Peyer's patch (tissue), 4 donors: ENCODE data around the gene STMN3. TPM values are rescaled to one million over a fixed set of nuclear protein-coding genes. Genes with fewer than 3 reads are reported as not detected.
"Not testable (repeated sequence)": the region's sequence is repeated elsewhere in the genome, so short reads cannot be mapped to it uniquely, and the experiment has no call there.

Experiments used
- DNase-seq, 3 donors: peaks; one replicate each; pipeline ENCODE4 v3.0.0-alpha.2; 2017 to 2019
- H3K27ac ChIP-seq, 4 donors: fragments of 200-600 bp; sonication (generic); one replicate each; pipeline ENCODE4 v1.5.1; 2016 to 2019
- H3K27me3 ChIP-seq, 2 donors: fragments of 200-600 bp; sonication (generic); one replicate each; pipeline ENCODE4 v1.5.1; 2019
- H3K36me3 ChIP-seq, 3 donors: fragments of 200-600 bp; sonication (generic); one replicate each; pipeline ENCODE4 v1.5.1; 2016 to 2019
- H3K4me1 ChIP-seq, 4 donors: fragments of 200-600 bp; sonication (generic); one replicate each; pipeline ENCODE4 v1.5.1; 2016 to 2019
- H3K4me3 ChIP-seq, 4 donors: fragments of 200-600 bp; sonication (generic); 1 replicate in 3 of 4; 2 replicates in 1 of 4; pipeline ENCODE4 v1.5.1; 2016 to 2019; ENCODE audit warnings: mild to moderate bottlenecking in 1 of 4
- H3K9me3 ChIP-seq, 4 donors: fragments of 200-600 bp; sonication (generic); one replicate each; pipeline ENCODE4 v1.5.1; 2016 to 2019; ENCODE audit warnings: mild to moderate bottlenecking in 1 of 4
- POLR2A ChIP-seq, 2 donors: fragments of 450-650 bp; IDR thresholded peaks; one replicate each; pipeline ENCODE4 v1.5.1; 2017; ENCODE audit warnings: antibody characterized with exemption in 2 of 2, mild to moderate bottlenecking in 2 of 2, moderate library complexity in 2 of 2
- total RNA-seq, 4 donors: library from RNA; depleted of rRNA; stranded (reverse); fragments of >200 nt; gene quantifications; one replicate each; pipeline ENCODE4 v1.1.0, GENCODE V29; 2016
- TF ChIP-seq, protein P1 (sequence below), 6 experiments: fragments of 450-650 bp in 4 of 6; fragments of 200-600 bp in 2 of 6; sonication (generic) in 1 of 6; IDR thresholded peaks; one replicate each; pipeline ENCODE4 v1.5.1; 2017 to 2019; ENCODE audit warnings: antibody characterized with exemption in 6 of 6, mild to moderate bottlenecking in 3 of 6, moderate library complexity in 1 of 6

Gene STMN3
- total RNA-seq, 4 donors from 2014 or later: 3.4 to 23.1 (median 5.6) TPM

GRCh38 chr20:63618291-63618980 is 34.8 kb downstream of the STMN3 start:
- H3K4me3 ChIP-seq: no peak overlapping the region
- no peak for DNase-seq
- no peaks in the 10 kb centered on the region for H3K4me1 ChIP-seq
- H3K9me3 ChIP-seq: no peaks in the 10 kb centered on the region
- peaks cover 0 to 34% (median 0%) of the 10 kb centered on the region in 3 donors for H3K36me3 ChIP-seq
- H3K27ac ChIP-seq: no peak overlapping the region
- no peak for TF ChIP-seq POLR2A (IDR thresholded peaks at IDR 0.05)
- TF ChIP-seq, protein P1, sequence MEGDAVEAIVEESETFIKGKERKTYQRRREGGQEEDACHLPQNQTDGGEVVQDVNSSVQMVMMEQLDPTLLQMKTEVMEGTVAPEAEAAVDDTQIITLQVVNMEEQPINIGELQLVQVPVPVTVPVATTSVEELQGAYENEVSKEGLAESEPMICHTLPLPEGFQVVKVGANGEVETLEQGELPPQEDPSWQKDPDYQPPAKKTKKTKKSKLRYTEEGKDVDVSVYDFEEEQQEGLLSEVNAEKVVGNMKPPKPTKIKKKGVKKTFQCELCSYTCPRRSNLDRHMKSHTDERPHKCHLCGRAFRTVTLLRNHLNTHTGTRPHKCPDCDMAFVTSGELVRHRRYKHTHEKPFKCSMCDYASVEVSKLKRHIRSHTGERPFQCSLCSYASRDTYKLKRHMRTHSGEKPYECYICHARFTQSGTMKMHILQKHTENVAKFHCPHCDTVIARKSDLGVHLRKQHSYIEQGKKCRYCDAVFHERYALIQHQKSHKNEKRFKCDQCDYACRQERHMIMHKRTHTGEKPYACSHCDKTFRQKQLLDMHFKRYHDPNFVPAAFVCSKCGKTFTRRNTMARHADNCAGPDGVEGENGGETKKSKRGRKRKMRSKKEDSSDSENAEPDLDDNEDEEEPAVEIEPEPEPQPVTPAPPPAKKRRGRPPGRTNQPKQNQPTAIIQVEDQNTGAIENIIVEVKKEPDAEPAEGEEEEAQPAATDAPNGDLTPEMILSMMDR (IDR thresholded peaks at IDR 0.05): no peak
- no peaks in the 10 kb centered on the region for H3K27me3 ChIP-seq

DNA sequence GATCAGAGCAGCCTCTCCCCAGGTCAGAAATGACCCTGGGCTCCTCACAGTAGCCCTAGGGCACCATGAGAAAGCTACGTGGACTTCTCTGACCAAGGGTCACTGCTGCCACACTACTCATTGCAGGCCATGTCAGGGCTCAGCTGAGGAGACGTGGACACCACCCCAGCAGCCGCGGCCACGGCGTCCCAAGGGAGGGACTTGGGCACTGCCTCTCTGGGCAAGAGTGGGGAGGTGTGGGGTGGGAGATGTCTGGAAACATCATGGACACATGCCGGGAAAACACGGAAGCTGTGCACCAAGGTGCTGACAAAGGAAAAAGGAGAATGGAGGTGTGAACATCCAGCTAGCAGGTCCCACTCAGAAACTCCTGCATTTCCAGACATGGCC is 35.4 kb downstream of the STMN3 start:
- no peak for DNase-seq
- H3K4me3 ChIP-seq: no peak overlapping the region
- no peaks in the 10 kb centered on the region for H3K9me3 ChIP-seq
- no peak overlapping the region for H3K27ac ChIP-seq
- no peak for TF ChIP-seq POLR2A (IDR thresholded peaks at IDR 0.05)
- TF ChIP-seq, protein P1 (IDR thresholded peaks at IDR 0.05): no peak
- no peaks in the 10 kb centered on the region for H3K27me3 ChIP-seq
- peaks cover 0 to 34% (median 0%) of the 10 kb centered on the region in 3 donors for H3K36me3 ChIP-seq
- H3K4me1 ChIP-seq: no peaks in the 10 kb centered on the region

GRCh38 chr20:63617092-63617875 is 35.9 kb downstream of the STMN3 start:
- Histone ChIP-seq H3K9me3 (no peaks in the 10 kb centered on the region), H3K36me3 (peaks cover 0 to 38% (median 0%) of the 10 kb centered on the region in 3 donors), H3K27ac (no peak overlapping the region), H3K27me3 (no peaks in the 10 kb centered on the region), H3K4me1 (no peaks in the 10 kb centered on the region), H3K4me3 (no peak overlapping the region)
- TF ChIP-seq POLR2A (IDR thresholded peaks at IDR 0.05): no peak
- TF ChIP-seq, protein P1 (IDR thresholded peaks at IDR 0.05): no peak
- DNase-seq: no peak

- not testable (repeated sequence) for H3K9me3 ChIP-seq, H3K4me3 ChIP-seq, H3K27ac ChIP-seq, H3K4me1 ChIP-seq, H3K27me3 ChIP-seq, DNase-seq
- H3K36me3 ChIP-seq: peaks cover 0 to 38% (median 0%) of the 10 kb centered on the region in 3 donors
- TF ChIP-seq, protein P1 (IDR thresholded peaks at IDR 0.05): peak; percentile 13 to 56 (median 29)
Observed at GRCh38 chr20:63613863-63614594, 39.2 kb downstream of the STMN3 start.

DNA sequence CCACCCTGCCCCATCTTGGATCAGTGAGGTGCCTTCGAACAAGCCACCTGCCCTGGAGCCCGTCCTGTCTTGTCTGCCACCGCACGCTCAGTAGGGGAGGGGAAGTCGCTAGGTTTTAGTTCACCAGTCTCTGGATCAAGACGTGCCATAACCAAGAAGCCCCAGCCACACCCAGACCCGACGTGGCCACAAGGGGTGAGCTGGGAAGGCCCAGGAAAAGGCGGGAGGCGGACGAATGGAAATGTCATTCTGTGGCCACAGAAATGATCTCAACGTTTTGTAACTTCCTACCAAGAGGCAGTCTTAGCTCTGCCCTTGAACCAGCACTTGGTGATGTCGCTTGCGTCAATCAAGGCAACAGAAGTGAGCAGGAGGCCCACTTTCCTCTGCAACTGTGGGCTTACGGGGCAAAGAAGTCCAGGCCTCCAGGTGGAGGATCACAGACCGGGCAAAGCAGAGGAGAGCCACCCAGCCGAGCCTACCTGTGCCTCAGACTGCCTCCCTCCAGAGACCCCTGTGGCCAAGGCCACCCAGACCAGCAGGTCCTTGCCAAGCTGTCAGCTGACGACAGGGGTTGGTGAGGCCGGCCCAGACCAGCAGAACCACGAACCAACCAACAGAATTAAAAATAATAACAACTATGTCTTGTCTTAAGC is 40.8 kb downstream of the STMN3 start:
- no peaks in the 10 kb centered on the region for H3K4me1 ChIP-seq
- peaks cover 0 to 22% (median 0%) of the 10 kb centered on the region in 3 donors for H3K36me3 ChIP-seq
- H3K4me3 ChIP-seq: no peak overlapping the region
- no peak for DNase-seq
- no peak for TF ChIP-seq POLR2A (IDR thresholded peaks at IDR 0.05)
- TF ChIP-seq, protein P1 (IDR thresholded peaks at IDR 0.05): no peak
- no peaks in the 10 kb centered on the region for H3K9me3 ChIP-seq
- H3K27ac ChIP-seq: no peak overlapping the region
- no peaks in the 10 kb centered on the region for H3K27me3 ChIP-seq
